Liver (tissue), 9 donors: ENCODE data around the gene MT1A. TPM values are rescaled to one million over a fixed set of nuclear protein-coding genes. Genes with fewer than 3 reads are reported as not detected.

ENCODE experiments used
- DNase-seq: peaks from one replicate; pipeline ENCODE4 v3.0.0-alpha.2; 2017; ENCODE audit warnings: low spot score
- H3K27ac ChIP-seq, 2 donors: one replicate each; pipeline ENCODE4 v1.7.0; 2013; ENCODE audit warnings: inconsistent platforms in 2 of 2, low read length in 2 of 2, control low read depth in 1 of 2, low read depth in 1 of 2, mild to moderate bottlenecking in 1 of 2
- H3K27me3 ChIP-seq, 4 donors: one replicate each; pipeline versions ENCODE4 v1.6.1 to v1.7.0; 2013; ENCODE audit warnings: low read length in 3 of 4, inconsistent platforms in 1 of 4, mild to moderate bottlenecking in 1 of 4, moderate library complexity in 1 of 4; ENCODE audit not compliant: control insufficient read depth in 4 of 4, insufficient read depth in 4 of 4
- H3K36me3 ChIP-seq, 4 donors: one replicate each; pipeline versions ENCODE4 v1.6.1 to v1.7.0; 2013; ENCODE audit warnings: low read length in 3 of 4, mild to moderate bottlenecking in 3 of 4, low read depth in 1 of 4, moderate library complexity in 1 of 4; ENCODE audit not compliant: control insufficient read depth in 4 of 4, insufficient read depth in 3 of 4
- H3K4me1 ChIP-seq, 4 donors: one replicate each; pipeline versions ENCODE4 v1.6.1 to v1.7.0; 2013; ENCODE audit warnings: low read length in 3 of 4, mild to moderate bottlenecking in 3 of 4, moderate library complexity in 1 of 4; ENCODE audit not compliant: control insufficient read depth in 4 of 4, insufficient read depth in 4 of 4
- H3K4me3 ChIP-seq, 3 donors: one replicate each; pipeline versions ENCODE4 v1.6.1 to v1.7.0; 2013; ENCODE audit warnings: low read length in 3 of 3, control low read depth in 1 of 3, low read depth in 1 of 3, mild to moderate bottlenecking in 1 of 3
- H3K9ac ChIP-seq, 2 donors: one replicate each; pipeline ENCODE4 v1.7.0; 2013; ENCODE audit warnings: low read length in 2 of 2, mild to moderate bottlenecking in 2 of 2, moderate library complexity in 2 of 2, control low read depth in 1 of 2, low read depth in 1 of 2
- H3K9me3 ChIP-seq, 4 donors: one replicate each; pipeline versions ENCODE4 v1.6.1 to v1.7.0; 2013; ENCODE audit warnings: low read length in 3 of 4; ENCODE audit not compliant: control insufficient read depth in 4 of 4
- EGR1 ChIP-seq, 2 donors: IDR thresholded peaks; 2 replicates each; pipeline ENCODE4 v1.6.1; 2016 to 2018; ENCODE audit warnings: antibody characterized with exemption in 2 of 2, low read depth in 2 of 2
- FOXA1 ChIP-seq: IDR thresholded peaks from 2 replicates; pipeline ENCODE4 v1.6.1; 2016; ENCODE audit warnings: antibody characterized with exemption
- FOXA2 ChIP-seq: IDR thresholded peaks from 2 replicates; pipeline ENCODE4 v1.6.1; 2016; ENCODE audit warnings: antibody characterized with exemption
- GABPA ChIP-seq, 2 donors: IDR thresholded peaks in 1 of 2; conservative IDR thresholded peaks in 1 of 2; 2 replicates each; pipeline ENCODE4 v1.6.1; 2016; ENCODE audit warnings: antibody characterized with exemption in 2 of 2, mild to moderate bottlenecking in 1 of 2, moderate library complexity in 1 of 2
- HNF4A ChIP-seq, 2 donors: conservative IDR thresholded peaks; 2 replicates each; pipeline ENCODE4 v1.6.1; 2016; ENCODE audit warnings: antibody characterized with exemption in 2 of 2, mild to moderate bottlenecking in 2 of 2
- JUND ChIP-seq, 2 donors: IDR thresholded peaks; 2 replicates each; pipeline ENCODE4 v1.6.1; 2016; ENCODE audit warnings: antibody characterized with exemption in 2 of 2
- NR2F2 ChIP-seq: IDR thresholded peaks from 2 replicates; pipeline ENCODE4 v1.6.1; 2016; ENCODE audit warnings: antibody characterized with exemption
- RAD21 ChIP-seq, 2 donors: IDR thresholded peaks; 2 replicates each; pipeline ENCODE4 v1.6.1; 2016; ENCODE audit warnings: antibody characterized with exemption in 2 of 2, mild to moderate bottlenecking in 2 of 2
- RXRA ChIP-seq, 2 donors: IDR thresholded peaks; 2 replicates each; pipeline ENCODE4 v1.6.1; 2017 to 2018; ENCODE audit warnings: antibody characterized with exemption in 2 of 2, mild to moderate bottlenecking in 1 of 2
- SP1 ChIP-seq: IDR thresholded peaks from 2 replicates; pipeline ENCODE4 v1.6.1; 2018; ENCODE audit warnings: antibody characterized with exemption, mild to moderate bottlenecking
- TAF1 ChIP-seq: conservative IDR thresholded peaks from 2 replicates; pipeline ENCODE4 v1.6.1; 2016; ENCODE audit warnings: antibody characterized with exemption, mild to moderate bottlenecking
- YY1 ChIP-seq: IDR thresholded peaks from 2 replicates; pipeline ENCODE4 v1.6.1; 2016; ENCODE audit warnings: antibody characterized with exemption, mild to moderate bottlenecking
- WGBS: extraction: QIAGEN DNeasy Blood & Tissue Kit; methylation state at CpG from one replicate; pipeline ENCODE4 v1.1.7; 2013; 5-methylcytosine and 5-hydroxymethylcytosine counted together
- polyA plus RNA-seq, 2 donors: library from polyadenylated mRNA; stranded (reverse) in 1 of 2; unstranded in 1 of 2; fragments of 200-250 nt in 1 of 2; fragments of >200 nt in 1 of 2; fragmentation: Nextera tagmentation in 1 of 2; extraction: Ambion mirVana in 1 of 2; gene quantifications; one replicate each; pipeline versions ENCODE4 v1.2.1 to v1.2.3, GENCODE V29; 2013 to 2015
- total RNA-seq, 2 donors: library from RNA; depleted of rRNA; stranded (reverse); fragments of >200 nt; gene quantifications; one replicate each; pipeline ENCODE4 v1.2.3, GENCODE V29; 2014
- TF ChIP-seq, protein P1 (sequence below): IDR thresholded peaks from 2 replicates; pipeline ENCODE4 v1.6.1; 2016; ENCODE audit warnings: antibody characterized with exemption
- TF ChIP-seq, protein P2 (sequence below): IDR thresholded peaks from 2 replicates; pipeline ENCODE4 v1.6.1; 2016; ENCODE audit warnings: antibody characterized with exemption
- TF ChIP-seq, protein P3 (sequence below): IDR thresholded peaks from 2 replicates; pipeline ENCODE4 v1.6.1; 2016; ENCODE audit warnings: antibody characterized with exemption, mild to moderate bottlenecking
- TF ChIP-seq, protein P4 (sequence below): fragments of 150-350 bp; IDR thresholded peaks from 2 replicates; pipeline ENCODE4 v1.5.1; 2017; ENCODE audit warnings: improper control_type of control experiment, low read depth, low read length; ENCODE audit not compliant: missing input control
- TF ChIP-seq, protein P5 (sequence below): IDR thresholded peaks from 2 replicates; pipeline ENCODE4 v1.6.1; 2016; ENCODE audit warnings: antibody characterized with exemption
- donor health status: healthy.
- donor health status: healthy.
- donor health status: healthy.
- donor health status: healthy.
- donor health status: healthy.

The MT1A gene
- total and polyA plus RNA-seq, 4 donors = 10.1 to 511 (median 74.6) TPM

DNA sequence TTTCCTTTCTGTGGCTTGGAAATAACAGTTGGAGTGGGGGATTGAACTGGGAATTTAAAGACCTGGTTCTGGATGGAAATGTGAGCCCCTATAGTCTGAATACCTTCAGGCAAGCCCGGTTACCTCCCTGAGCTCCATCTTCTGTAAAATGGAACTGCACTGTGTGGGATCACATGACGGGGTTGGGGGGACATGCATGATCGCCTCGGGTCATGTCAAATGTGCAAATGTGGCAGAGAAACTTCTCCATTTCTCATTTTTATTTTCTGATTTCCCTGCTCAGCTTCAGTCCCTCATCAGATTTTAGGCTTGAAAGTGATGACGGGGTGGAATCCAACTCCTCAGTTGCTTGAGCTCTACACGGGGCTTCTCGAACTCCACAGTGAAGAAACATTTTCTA is 14.8 kb downstream of the MT1A start:
- no peak overlapping the region for H3K9ac ChIP-seq
- H3K4me3 ChIP-seq = no peak overlapping the region
- no peak overlapping the region for H3K27ac ChIP-seq
- no peaks in the 10 kb centered on the region for H3K9me3 ChIP-seq
- WGBS = 89% methylated on average over 7 of the region's 7 CpGs
- peaks cover 4 to 11% (median 6%) of the 10 kb centered on the region in 4 donors for H3K4me1 ChIP-seq
- H3K36me3 ChIP-seq = no peaks in the 10 kb centered on the region
- H3K27me3 ChIP-seq = no peaks in the 10 kb centered on the region
- TF ChIP-seq EGR1 (IDR thresholded peaks at IDR 0.05; ENCODE audit: low read depth in 2 of 2) (no peak), SP1 (no peak), NR2F2 (no peak), GABPA (IDR thresholded peaks at IDR 0.05 in 1 of 2, conservative IDR thresholded peaks at IDR 0.05 in 1 of 2) (no peak), RAD21 (IDR thresholded peaks at IDR 0.05) (no peak), YY1 (no peak), RXRA (IDR thresholded peaks at IDR 0.05) (no peak), TAF1 (no peak), JUND (IDR thresholded peaks at IDR 0.05) (no peak), FOXA1 (no peak), FOXA2 (no peak), HNF4A (conservative IDR thresholded peaks at IDR 0.05) (no peak)
- TF ChIP-seq, protein P1, sequence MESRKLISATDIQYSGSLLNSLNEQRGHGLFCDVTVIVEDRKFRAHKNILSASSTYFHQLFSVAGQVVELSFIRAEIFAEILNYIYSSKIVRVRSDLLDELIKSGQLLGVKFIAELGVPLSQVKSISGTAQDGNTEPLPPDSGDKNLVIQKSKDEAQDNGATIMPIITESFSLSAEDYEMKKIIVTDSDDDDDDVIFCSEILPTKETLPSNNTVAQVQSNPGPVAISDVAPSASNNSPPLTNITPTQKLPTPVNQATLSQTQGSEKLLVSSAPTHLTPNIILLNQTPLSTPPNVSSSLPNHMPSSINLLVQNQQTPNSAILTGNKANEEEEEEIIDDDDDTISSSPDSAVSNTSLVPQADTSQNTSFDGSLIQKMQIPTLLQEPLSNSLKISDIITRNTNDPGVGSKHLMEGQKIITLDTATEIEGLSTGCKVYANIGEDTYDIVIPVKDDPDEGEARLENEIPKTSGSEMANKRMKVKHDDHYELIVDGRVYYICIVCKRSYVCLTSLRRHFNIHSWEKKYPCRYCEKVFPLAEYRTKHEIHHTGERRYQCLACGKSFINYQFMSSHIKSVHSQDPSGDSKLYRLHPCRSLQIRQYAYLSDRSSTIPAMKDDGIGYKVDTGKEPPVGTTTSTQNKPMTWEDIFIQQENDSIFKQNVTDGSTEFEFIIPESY = no peak
- TF ChIP-seq, protein P2, sequence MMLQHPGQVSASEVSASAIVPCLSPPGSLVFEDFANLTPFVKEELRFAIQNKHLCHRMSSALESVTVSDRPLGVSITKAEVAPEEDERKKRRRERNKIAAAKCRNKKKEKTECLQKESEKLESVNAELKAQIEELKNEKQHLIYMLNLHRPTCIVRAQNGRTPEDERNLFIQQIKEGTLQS = no peak
- TF ChIP-seq, protein P3, sequence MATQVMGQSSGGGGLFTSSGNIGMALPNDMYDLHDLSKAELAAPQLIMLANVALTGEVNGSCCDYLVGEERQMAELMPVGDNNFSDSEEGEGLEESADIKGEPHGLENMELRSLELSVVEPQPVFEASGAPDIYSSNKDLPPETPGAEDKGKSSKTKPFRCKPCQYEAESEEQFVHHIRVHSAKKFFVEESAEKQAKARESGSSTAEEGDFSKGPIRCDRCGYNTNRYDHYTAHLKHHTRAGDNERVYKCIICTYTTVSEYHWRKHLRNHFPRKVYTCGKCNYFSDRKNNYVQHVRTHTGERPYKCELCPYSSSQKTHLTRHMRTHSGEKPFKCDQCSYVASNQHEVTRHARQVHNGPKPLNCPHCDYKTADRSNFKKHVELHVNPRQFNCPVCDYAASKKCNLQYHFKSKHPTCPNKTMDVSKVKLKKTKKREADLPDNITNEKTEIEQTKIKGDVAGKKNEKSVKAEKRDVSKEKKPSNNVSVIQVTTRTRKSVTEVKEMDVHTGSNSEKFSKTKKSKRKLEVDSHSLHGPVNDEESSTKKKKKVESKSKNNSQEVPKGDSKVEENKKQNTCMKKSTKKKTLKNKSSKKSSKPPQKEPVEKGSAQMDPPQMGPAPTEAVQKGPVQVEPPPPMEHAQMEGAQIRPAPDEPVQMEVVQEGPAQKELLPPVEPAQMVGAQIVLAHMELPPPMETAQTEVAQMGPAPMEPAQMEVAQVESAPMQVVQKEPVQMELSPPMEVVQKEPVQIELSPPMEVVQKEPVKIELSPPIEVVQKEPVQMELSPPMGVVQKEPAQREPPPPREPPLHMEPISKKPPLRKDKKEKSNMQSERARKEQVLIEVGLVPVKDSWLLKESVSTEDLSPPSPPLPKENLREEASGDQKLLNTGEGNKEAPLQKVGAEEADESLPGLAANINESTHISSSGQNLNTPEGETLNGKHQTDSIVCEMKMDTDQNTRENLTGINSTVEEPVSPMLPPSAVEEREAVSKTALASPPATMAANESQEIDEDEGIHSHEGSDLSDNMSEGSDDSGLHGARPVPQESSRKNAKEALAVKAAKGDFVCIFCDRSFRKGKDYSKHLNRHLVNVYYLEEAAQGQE = no peak
- TF ChIP-seq, protein P4, sequence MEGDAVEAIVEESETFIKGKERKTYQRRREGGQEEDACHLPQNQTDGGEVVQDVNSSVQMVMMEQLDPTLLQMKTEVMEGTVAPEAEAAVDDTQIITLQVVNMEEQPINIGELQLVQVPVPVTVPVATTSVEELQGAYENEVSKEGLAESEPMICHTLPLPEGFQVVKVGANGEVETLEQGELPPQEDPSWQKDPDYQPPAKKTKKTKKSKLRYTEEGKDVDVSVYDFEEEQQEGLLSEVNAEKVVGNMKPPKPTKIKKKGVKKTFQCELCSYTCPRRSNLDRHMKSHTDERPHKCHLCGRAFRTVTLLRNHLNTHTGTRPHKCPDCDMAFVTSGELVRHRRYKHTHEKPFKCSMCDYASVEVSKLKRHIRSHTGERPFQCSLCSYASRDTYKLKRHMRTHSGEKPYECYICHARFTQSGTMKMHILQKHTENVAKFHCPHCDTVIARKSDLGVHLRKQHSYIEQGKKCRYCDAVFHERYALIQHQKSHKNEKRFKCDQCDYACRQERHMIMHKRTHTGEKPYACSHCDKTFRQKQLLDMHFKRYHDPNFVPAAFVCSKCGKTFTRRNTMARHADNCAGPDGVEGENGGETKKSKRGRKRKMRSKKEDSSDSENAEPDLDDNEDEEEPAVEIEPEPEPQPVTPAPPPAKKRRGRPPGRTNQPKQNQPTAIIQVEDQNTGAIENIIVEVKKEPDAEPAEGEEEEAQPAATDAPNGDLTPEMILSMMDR = no peak
- TF ChIP-seq, protein P5, sequence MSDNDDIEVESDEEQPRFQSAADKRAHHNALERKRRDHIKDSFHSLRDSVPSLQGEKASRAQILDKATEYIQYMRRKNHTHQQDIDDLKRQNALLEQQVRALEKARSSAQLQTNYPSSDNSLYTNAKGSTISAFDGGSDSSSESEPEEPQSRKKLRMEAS = no peak
- DNase-seq = no peak
